Inferior parietal cortex (tissue), 1 donor: ENCODE measurements around the gene SRRM2.
"Not testable (repeated sequence)": the region's sequence is repeated elsewhere in the genome, so short reads cannot be mapped to it uniquely, and the experiment has no call there.

Experiments used
- DNase-seq: peaks from one replicate; pipeline ENCODE4 v3.0.0-alpha.2; 2016; ENCODE audit errors: extremely low spot score

SRRM2 gene

DNA sequence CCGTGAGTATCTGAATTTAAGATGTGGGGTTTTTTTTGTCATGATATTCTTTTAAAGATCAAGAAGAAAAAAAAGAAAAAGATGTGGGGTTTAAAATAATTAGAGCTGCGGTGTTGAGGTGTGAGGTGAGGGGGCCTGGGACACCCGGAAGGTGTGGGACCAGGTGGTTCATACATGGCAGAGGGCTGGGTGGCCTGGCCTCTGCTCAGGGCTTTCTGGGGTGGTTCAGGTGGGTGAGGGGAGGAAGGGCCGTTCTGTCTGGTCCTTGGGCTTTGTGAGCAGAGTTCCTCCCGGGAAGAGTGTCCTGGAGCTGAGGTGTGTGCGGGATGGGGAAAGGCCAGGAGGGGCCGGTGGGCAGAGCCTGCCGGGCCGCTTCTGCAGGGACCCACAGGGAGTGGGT lies 37.4 kb upstream of the SRRM2 start:
- DNase-seq = no peak

DNA sequence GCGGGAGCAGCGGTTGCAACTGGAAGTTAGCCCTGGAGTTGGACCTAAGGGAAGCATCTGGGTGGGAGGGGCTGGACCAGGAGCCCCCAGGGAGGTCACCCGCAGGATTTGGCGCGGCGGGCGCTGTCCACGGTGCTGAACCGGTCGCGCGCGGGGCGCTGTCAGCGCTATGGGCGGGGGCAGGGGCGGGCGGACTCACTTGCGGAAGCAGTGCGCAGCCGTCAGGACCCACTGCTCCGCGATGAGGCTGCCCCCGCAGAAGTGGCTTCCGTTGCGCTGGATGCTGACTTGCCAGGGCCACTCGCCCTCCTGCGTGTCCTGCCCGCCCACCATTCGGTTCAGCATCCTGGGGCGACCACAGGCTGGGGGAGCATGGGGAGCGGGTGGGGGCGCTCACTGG lies 36.9 kb upstream of the SRRM2 start:
- DNase-seq = peak; percentile 17

DNA sequence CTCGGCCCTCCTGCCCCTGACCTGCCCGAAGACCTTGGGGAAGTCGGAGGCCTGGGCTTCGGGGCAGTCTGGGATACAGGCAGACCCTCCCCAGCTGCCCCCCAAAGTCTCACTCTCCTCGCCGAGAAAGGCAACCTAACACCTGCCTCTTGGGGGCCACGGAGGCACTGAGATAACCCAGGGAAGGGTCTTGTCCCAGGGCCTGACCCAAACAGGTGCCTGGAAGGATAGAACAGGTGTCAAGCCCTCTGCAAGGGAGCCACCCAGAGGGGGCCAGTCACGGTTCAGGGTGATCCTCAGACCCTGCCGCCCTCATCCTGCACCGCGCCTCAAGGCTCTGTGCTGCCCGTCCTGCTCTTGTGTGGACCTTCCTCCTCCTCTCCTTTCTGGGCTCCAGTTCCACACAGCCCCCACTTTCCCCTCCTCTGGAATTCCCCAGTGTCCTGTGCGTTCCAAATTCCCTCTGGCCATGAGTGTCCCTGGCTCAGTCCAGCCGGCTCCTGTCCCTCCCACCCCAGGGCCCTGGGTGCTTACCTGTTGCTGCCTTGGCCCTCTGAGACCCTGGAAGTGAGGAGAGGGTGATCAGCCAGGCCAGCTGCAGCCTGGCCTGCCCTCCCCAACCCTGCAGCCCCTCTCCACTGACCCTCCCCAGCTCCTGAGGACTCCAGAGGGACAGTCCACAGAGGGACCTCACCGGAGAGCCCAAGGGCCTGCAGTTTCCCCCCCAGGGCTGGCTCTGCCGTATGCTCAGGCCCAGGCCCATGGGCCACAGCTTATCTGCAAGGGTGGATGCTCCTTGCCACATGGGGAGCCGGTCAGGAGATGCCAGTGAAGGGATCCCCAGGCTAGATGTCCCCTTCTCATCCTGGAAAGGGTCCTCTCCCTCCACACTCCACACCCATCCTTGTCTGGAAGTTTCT lies 36.2 kb upstream of the SRRM2 start:
- no peak for DNase-seq

DNA sequence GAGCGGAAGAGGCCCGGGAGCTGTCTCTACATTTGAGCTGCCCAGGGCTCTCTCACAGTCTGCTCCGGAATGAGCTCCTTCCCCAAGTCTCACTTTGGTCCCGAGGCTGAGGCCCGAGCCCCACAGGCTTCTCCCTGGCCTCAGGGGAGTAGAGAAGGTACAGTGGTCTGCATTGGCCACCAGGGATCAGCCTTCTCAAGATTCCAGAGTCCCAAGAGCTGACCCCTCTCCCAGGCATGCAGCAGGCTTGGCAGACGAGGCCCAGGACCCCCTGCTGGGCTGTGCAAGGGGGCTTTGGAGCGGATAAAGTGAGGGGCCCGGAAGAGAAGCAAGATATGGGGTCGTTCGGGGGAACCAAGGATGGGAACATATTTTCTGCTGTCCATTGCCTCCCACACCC lies 35.5 kb upstream of the SRRM2 start:
- no peak for DNase-seq

DNA sequence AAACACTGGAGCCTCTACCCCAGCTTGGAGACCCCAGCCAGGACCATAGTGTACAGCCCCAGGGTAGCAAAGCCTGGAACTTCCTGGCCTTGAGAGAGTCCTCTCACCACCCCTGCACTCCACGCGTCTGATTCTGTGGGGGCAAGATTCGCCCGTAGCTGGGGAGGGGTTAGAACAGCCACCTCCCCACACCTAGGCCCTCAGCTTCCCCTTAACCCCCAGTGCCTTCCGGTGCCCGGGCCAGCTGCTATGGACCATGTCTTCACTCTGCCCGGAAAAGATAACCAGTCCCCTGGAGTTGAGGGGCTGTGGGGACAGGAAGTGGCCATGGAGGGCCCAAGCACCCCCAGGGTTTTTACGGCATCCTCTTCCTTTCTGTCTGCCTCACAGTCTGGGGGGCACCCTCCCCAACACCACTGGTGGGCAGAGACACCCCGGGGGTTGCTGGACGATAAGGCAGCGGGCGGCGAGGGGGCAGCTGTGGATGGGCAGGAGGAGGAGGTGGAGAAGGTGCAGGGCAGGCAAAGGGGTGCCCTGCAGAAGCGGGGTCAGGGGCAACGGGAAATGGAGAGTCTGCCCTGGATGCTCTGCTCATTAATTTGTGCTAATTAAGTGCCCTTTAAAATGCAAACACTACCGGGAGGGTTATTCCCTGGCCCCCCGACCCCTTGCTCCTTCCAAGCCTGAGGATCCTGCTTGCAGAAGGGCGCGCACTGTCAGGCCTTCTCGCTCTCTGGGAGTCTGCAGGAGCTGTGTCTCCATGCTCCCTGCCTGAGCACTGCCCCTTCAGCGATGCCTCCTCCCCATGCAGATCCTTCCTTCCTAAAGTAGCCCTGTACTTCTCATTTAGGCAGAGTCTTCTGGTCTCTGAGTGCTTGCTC lies 34.8 kb upstream of the SRRM2 start:
- no peak for DNase-seq

DNA sequence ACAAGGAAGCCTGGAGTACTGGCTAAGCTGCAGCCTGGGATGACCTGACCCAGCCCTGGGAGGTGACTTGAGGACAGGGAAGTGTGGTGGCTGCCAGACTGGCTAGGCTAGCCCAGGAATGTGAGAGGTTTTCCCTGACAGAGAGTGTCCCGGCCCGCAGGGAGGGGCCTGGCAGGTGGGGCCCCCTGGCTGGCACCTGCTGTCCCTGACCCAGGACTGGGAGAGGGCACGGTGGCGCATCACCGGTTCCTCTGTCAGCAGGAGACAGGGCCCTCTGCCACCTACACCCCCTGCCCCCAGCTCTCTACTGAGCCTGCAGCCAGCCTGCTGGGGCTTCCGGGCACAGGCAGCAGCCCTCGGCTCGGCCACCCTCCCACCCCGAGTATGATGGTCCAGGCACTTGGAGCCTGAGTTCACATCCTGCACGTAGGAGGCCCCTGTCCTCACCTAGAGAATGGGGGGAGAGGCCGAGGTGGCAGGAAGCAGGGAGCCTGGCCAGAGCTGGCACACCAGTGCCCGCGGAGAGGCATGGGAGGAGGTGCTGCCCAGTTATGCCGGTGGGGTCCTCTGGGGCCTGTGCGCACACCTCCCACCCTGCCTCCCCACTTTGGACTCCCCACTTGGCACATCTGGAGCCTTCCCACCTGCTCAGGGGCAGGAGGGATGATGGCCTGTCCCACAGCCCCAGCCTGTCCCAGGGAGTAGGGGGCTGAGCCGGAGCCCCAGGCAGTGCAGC lies 32.9 kb upstream of the SRRM2 start:
- no peak for DNase-seq

DNA sequence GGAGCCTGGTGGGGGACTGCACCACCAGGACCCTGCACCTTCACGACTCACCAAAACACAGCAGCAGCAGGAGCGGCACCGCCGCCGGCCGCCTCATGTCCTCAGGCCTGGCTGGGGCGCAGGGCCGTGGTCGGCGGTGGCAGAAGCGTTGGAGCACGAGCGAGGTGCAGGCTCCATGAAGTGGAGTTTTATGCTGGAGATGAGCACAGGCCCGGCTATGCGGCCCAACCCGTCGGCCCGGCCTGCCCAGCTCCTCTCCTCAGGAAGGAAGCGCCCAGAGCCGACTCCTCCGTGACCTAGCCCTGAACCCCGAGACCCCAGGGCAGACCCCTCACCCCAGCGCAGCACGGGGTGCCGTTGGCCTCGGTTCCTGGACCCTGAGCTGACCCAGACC lies 32.4 kb upstream of the SRRM2 start, which contains the start of gene PRSS27:
Gene PRSS27, minus strand, starts transcription at position 161 of the 394 bp plus-strand sequence. Its CDS starts 64 bp downstream, at position 97.
- DNase-seq = no peak

DNA sequence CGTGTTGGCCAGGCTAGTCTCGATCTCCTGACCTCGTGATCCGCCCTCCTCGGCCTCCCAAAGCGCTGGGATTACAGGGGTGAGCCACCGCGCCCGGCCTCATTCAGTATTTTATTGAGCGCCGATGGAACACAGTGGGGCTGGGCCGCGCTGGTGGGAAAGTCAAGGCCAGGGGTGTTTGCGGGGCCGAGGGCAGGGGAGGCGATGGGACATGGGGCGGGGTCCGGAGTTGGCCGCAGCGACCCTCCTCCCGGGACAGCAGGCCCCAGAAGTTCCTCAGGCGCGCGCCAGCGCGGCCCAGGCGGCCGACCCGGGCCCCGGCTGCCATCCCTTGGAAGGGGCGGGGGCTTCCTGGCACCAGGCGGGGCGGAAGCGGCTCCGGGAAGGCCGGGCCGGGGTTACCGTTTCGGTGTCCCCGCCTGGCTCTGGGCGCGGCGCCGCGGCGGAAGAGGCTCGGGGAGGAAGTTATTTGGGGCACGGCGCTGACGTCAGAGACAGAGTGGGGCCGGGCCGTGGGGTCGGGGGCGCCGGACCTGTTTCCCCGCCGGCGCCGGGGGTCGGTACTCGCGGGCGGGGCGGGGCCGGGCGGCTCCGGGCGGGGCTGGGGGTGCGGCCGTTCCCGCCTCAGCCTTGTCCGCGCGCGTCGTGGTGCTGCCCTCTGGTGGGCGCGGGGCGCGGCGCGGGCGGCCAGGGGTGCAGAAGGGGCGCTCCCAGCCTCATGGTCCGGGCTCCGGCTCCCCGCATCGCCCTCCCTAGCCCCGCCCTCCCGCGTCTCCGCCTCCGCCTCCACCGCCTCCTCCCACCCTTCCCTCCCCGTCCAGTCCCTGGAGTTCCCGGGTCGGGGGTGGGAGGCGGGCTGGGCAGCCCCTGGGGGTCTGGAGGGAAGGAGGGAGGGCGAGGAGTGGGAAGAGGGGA lies 31.5 kb upstream of the SRRM2 start:
- peak; percentile 47 for DNase-seq

DNA sequence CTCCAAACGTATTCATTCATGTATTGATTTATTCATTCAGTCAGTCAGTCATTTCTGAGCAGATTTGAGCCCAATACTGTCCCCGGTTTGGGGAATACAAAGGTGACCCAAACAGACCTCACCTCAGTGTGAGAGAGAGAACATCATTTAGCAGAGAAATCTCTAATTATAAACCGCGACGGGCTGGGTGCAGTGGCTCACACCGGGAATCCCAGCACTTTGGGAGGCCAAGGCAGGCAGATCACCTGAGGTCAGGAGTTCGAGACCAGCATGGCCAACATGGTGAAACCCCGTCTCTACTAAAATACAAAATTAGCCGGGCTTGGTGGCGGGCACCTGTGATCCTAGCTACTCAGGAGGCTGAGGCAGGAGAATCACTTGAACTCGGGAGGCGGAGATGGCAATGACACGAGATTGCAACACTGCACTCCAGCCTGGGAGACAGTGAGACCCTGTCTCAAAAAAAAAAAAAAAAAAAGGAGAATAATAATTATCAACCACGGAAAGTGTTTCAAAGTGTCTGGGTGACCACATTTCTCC lies 30.7 kb upstream of the SRRM2 start:
- DNase-seq = not testable (repeated sequence)

DNA sequence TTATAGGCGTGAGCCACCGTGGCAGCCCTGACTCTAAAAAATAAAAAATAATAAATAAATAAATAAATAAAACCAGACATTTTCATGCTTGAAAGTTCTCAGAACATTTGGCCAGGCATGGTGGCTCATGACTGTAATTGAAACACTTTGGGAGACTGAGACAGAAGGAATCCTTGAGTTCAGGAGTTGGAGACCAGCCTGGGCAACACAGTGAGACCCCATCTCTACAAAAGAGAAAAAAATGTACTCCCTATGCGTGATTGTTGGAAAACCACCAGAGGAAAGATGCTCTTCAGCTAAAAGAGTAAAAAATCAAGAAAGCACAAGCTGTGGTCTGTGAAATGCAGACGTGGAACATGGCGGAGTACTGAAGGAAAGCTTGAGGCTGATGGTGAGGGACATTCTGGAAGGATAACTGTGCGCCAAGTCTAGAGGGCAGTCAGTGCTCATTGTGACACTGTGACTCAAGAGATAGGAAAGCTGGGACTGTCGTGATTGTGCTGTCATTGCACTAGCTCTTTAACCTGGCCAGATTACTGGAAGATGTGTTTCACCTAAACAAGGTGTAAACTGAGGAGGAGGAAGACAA lies 28.3 kb upstream of the SRRM2 start:
- no peak for DNase-seq

DNA sequence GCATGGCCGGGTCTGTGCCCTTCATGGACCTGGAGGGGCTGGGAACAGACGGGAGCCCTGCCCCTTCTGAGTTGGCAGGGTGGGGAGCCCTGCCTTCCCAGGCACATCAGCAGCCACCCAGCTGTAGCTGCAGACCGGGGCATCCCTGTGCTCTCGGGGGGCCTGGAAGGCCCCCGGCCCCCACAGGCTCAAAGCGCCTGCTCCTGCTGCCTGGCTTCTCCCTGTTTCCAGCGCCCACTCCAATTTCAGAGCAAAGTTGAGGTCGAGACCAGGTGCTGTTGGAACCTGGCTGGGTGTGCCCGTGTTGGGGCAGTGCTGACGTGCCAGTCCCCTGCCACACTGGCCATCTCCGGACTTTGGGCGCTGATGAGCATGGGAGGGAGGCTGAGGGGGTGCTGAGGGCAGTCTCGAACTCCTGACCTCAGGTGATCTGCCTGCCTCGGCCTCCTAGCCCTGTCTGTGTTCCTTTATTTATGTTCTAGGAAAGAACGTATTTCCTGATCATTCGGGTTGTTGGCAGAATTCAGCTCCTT lies 27.6 kb upstream of the SRRM2 start:
- DNase-seq = no peak

DNA sequence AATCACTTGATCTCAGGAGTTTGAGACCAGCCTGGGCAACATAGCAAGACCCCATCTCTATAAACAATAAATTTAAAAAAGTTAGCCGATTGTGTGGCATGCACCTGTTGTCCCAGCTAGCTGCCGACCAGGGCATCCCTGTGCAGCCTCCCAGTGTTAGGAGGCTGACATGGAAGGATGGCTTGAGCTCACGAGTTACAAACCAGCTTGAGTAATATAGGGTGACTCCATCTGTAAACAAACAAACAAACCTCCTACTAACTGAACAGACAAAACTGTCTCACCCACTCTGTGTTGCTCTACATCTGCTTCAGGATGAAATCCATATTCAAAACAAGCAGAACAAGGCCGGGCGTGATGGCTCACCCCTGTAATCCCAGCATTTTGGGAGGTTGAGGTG lies 25.5 kb upstream of the SRRM2 start:
- no peak for DNase-seq

DNA sequence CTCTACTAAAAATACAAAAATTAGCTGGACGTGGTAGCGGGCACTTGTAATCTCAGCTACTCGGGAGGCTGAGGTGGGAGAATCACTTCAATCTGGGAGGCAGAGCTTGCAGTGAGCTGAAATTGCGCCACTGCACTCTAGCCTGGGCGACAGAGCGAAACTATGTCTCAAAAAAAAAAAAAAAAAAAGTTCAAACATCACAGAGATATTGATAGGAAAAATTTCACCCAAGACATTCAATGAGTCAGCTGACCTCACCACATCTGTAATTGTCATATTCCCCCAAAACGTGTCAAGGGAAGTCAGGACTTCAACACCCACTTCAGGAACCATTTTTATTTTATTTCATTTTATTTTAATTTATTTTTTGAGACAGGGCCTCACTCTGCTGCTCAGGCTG lies 24.4 kb upstream of the SRRM2 start:
- no peak for DNase-seq

DNA sequence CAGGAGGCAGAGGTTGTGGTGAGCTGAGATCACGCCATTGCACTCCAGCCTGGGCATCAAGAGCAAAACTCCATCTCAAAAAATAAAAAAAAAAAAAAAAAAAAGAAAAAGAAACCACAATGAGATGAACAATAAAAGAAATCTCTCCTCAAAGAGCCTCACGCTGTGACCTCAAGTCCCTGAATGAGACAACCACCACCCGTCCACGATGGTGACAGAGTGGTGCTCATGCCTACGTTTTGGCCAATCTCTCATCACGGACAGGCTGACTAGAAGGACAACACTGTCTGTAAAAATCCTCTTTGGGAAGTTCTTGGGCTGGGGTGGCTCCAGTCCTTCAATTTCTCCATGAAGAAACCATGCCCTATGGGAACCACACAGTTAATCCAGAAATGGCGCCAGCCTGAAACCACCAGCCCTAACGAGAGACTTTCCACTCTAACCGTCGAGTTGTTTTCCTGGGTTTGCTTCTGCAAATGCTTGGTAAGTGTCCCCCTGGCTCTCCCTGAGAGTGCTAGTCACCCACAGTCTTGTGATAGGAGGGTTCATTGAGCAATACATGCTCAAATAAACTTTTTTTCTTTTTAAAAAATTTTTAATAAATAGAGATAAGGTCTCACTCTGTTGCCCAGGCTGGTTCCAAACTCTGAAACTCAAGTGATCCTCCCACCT lies 17.5 kb upstream of the SRRM2 start:
- no peak for DNase-seq

DNA sequence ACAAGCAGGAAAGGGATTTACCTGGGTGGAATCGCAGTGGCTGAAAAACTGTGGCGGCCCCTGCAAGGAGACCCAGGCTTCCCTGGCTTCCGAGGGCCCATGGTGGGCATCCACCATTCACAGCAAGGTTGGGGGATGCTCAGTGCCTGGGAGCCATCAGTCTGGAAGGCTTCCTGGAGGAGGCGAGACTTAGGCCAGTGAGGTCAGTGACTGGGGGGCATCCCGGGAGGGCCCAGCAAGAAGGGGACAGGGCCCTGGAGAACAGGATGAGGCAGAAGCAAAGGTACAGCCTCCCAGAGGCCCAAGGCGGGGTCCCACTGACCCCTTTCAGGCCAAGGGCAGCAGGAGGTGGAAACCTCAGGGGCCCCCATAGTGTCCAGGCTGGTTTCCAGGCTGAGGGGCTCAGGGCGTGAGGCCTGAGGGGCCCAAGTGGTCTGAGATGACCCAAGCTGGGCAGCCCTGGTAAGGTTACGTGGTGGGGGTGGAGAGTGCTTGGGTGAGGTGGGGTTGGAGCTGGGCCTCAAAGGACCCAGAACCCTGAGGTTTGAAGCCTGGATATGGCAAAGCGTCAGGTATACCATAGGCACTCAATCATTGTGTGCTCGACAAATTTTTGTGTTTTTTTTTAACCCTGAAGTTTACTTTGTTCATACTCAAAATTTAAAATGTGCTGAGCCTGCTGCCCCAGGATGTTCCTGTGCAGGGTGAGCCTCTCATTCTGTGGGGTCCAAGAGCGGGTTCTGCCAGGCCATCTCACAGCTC lies 15.8 kb upstream of the SRRM2 start:
- DNase-seq = no peak

DNA sequence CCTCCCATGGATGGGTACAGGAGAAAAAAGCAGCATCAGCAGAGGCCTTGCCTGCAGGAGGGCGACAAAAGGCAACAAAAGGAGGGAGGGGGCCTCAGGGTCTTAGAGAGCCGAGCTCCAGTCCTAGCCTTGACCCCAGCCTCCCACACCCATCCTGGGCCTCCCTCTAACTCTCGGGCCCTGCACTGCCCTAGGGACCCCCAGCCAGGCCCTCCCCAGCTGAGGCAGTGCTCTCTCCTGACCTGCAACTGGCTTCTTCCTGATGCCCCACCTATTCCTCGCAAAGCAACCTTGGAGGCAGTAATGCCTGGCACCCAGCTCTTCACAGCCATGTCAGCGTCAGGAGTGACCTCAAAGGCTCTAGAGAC lies 15.2 kb upstream of the SRRM2 start:
- no peak for DNase-seq

DNA sequence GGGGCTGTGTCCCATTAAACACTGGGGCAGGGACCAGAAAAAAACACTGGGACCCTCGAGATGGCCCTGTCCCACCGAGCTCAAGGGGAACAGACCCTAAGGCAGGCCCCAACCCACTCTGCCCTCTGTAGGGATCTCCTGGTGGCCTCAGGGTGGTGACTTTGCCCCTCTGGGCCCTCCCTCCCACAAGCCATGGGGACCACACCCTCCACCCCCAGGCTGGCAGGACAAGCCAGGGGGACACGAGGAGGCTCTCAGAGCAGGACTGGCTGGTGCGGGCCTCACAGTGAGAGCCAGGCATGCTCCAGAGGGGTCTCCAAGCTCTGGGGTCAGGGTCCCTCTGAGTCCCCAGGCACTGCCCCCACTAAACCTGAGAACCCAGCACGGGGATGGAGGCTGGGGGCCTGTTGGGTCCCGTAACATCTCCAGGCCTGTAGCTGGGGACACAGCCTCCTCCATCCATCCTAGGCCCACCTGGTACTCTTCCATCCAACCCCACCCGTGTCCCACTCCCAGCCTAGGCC lies 14.5 kb upstream of the SRRM2 start:
- no peak for DNase-seq

DNA sequence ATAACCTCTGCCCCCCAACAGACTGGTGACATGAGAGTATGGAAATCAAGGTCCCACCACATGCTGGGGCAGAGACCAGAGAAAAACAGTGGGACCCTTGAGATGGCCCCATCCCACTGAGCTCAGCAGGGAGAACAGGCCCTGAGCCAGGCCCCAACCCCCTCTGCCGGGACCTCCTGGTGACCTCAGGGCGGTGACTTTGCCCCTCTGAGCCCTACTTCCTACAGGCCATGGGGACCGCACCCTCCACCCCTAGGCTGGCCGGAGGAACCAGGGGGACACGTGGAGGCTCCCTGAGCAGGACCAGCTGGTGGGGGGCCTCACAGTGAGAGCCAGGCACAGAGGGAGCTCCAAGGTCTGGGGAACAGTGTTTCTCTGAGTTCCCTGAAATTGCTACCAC lies 13.8 kb upstream of the SRRM2 start:
- no peak for DNase-seq
